GM23248 (cell line): ENCODE results near the gene PCDHGB2.

ENCODE experiments used
- EZH2 ChIP-seq: fragments of 200-600 bp; sonication (generic); IDR thresholded peaks from 2 replicates; pipeline ENCODE4 v1.6.1; 2018; ENCODE audit warnings: antibody characterized with exemption, mild to moderate bottlenecking; ENCODE audit not compliant: insufficient read depth, poor library complexity, severe bottlenecking
- EZH2phosphoT487 ChIP-seq: fragments of 200-600 bp; sonication (generic); IDR thresholded peaks from 2 replicates; pipeline ENCODE4 v1.6.1; 2018; ENCODE audit warnings: antibody characterized with exemption, moderate library complexity, mild to moderate bottlenecking, low read depth; ENCODE audit not compliant: insufficient read depth

- TF ChIP-seq EZH2 (no peak), EZH2phosphoT487 (no peak)
These were observed 891 bp downstream of the PCDHGB2 start for GRCh38 chr5:141360685-141361084.
